Measurements from ENCODE around the gene LRRK1. TPM values are rescaled to one million over a fixed set of nuclear protein-coding genes. Genes with fewer than 3 reads are reported as not detected.

The LRRK1 gene
- polyA plus RNA-seq, 1 of the 3 experiments (the other 2 are of a cell fraction), result 6.9 TPM

DNA sequence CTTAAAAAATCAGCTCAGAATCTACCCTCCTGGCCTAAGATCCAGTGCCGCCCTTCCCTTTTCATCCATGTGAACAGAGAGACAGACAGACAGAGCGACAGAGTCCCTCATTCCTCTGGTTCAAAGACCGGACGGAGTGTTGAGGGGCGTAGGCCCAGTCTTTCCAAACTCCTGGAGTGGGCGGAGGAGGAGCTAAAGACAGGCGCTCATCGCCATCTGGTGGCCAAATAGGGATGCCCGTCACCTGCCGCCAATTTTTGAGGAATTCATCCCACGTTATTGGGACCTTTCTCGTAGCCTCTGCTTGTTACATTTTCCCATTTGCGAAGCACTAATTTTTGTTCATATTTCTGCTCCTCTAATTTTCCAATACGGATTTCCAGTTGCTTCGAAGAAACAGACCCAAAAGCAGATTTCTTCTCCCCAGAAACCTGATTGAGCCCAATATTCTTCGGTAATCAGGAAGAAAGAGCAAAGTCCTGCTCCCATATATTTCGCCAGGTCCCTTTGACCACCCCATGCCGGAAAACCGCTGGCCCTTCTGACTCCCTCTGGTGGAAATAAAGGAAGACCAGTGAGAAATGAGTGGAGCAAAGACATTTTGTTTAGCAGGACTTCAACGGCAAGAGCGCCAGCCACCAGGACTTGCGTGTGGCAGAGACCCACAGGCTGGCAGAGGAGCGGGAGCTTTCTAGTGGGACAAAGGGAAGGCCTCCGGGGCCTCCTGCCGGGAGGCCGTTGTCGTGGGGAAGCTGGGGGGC is 88.0 kb downstream of the LRRK1 start:
- Histone ChIP-seq H3K9me3 (no peaks in the 10 kb centered on the region), H2AFZ (ENCODE audit: low read depth) (no peak overlapping the region; the same call in 1 of the 2 replicates), H3K9ac (no peak overlapping the region), H3K27ac (ENCODE audit: low read depth in 2 of 2, low read length in 1 of 2) (no peak overlapping the region), H3F3A (replicated peaks; ENCODE audit: insufficient read depth) (peaks cover 5% of the 10 kb centered on the region), H3K36me3 (replicated peaks in 1 of 2; ENCODE audit: control insufficient read depth in 1 of 2, insufficient read depth in 2 of 2, low read length in 1 of 2) (no peaks in the 10 kb centered on the region), H3K4me2 (no peak overlapping the region), H3K4me3 (ENCODE audit: low read depth in 2 of 2, low read length in 1 of 2) (no peak overlapping the region; a peak in 1 of 4 replicates), H3K4me1 (ENCODE audit: control insufficient read depth in 1 of 2, insufficient read depth in 2 of 2, low read depth in 1 of 2, low read length in 1 of 2) (peaks cover 0 to 4% of the 10 kb centered on the region in 2 experiments; a peak in 1 of 4 replicates), H3K9me2 (no peaks in the 10 kb centered on the region), H3K79me2 (ENCODE audit: insufficient read depth) (no peaks in the 10 kb centered on the region), H4K20me1 (ENCODE audit: insufficient read depth) (0 out of 2 replicates have a peak, but pooled peaks cover 4% of the 10 kb centered on the region), H3K27me3 (ENCODE audit: insufficient read depth) (no peaks in the 10 kb centered on the region)
- WGBS (ENCODE audit: low lambda C conversion rate), result 43% methylated on average over 22 of the region's 27 CpGs
- CTCF ChIA-PET, result interaction anchor here (0.6 to 5.6 kb wide), 101 partner anchors 9 to 694 kb away, joined by 3 to 156 read pairs (median 6); partner anchors contain the start of genes ADAMTS17, ALDH1A3, ASB7 and CHSY1
- DNase-seq, result peak; percentile 87
- POLR2A ChIA-PET, result interaction anchor here (0.6 to 1.6 kb wide), 3 partner anchors 89 to 238 kb away, joined by 3 to 5 read pairs (median 4); partner anchors contain the start of gene LRRK1
- no peak for TF ChIP-seq ELF1 (IDR thresholded peaks at IDR 0.05)
- no peak for TF ChIP-seq TCF12 (IDR thresholded peaks at IDR 0.05)
- 0 out of 2 replicates have a peak, but pooled peaks have one; percentile 22 for TF ChIP-seq MXI1 (IDR thresholded peaks at IDR 0.05; ENCODE audit: low read depth, low read length)
- TF ChIP-seq, protein P1, sequence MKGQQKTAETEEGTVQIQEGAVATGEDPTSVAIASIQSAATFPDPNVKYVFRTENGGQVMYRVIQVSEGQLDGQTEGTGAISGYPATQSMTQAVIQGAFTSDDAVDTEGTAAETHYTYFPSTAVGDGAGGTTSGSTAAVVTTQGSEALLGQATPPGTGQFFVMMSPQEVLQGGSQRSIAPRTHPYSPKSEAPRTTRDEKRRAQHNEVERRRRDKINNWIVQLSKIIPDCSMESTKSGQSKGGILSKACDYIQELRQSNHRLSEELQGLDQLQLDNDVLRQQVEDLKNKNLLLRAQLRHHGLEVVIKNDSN (IDR thresholded peaks at IDR 0.05; ENCODE audit: borderline replicate concordance, low read depth), result no peak
- TF ChIP-seq GATA2 (CRISPR knock-in tag; IDR thresholded peaks at IDR 0.05), result no peak
- no peak for TF ChIP-seq PBX3 (IDR thresholded peaks at IDR 0.05)
- TF ChIP-seq, protein P2, sequence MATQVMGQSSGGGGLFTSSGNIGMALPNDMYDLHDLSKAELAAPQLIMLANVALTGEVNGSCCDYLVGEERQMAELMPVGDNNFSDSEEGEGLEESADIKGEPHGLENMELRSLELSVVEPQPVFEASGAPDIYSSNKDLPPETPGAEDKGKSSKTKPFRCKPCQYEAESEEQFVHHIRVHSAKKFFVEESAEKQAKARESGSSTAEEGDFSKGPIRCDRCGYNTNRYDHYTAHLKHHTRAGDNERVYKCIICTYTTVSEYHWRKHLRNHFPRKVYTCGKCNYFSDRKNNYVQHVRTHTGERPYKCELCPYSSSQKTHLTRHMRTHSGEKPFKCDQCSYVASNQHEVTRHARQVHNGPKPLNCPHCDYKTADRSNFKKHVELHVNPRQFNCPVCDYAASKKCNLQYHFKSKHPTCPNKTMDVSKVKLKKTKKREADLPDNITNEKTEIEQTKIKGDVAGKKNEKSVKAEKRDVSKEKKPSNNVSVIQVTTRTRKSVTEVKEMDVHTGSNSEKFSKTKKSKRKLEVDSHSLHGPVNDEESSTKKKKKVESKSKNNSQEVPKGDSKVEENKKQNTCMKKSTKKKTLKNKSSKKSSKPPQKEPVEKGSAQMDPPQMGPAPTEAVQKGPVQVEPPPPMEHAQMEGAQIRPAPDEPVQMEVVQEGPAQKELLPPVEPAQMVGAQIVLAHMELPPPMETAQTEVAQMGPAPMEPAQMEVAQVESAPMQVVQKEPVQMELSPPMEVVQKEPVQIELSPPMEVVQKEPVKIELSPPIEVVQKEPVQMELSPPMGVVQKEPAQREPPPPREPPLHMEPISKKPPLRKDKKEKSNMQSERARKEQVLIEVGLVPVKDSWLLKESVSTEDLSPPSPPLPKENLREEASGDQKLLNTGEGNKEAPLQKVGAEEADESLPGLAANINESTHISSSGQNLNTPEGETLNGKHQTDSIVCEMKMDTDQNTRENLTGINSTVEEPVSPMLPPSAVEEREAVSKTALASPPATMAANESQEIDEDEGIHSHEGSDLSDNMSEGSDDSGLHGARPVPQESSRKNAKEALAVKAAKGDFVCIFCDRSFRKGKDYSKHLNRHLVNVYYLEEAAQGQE (IDR thresholded peaks at IDR 0.05; ENCODE audit: low read depth, low read length), result no peak
- no peak for TF ChIP-seq NFIC (IDR thresholded peaks at IDR 0.05; ENCODE audit: borderline replicate concordance)
- no peak for TF ChIP-seq TEAD4 (IDR thresholded peaks at IDR 0.05; ENCODE audit: borderline replicate concordance, insufficient read depth)
- no peak for TF ChIP-seq FOXJ3 (CRISPR knock-in tag; IDR thresholded peaks at IDR 0.05)
- no peak for TF ChIP-seq FOSL2 (IDR thresholded peaks at IDR 0.05; ENCODE audit: borderline replicate concordance, low read depth)
- TF ChIP-seq RXRA (IDR thresholded peaks at IDR 0.05; ENCODE audit: borderline replicate concordance, low read depth), result no peak
- TF ChIP-seq YY1 (IDR thresholded peaks at IDR 0.05; ENCODE audit: low read depth), result no peak
- TF ChIP-seq GABPA (IDR thresholded peaks at IDR 0.05; ENCODE audit: low read depth), result no peak
- no peak for TF ChIP-seq POLR2AphosphoS5 (IDR thresholded peaks at IDR 0.05; ENCODE audit: low read depth, low read length)
- TF ChIP-seq RAD21 (IDR thresholded peaks at IDR 0.05; ENCODE audit: low read length), result peak; percentile 95
- TF ChIP-seq EZH2phosphoT487 (IDR thresholded peaks at IDR 0.05; ENCODE audit: borderline replicate concordance, low read depth), result no peak
- TF ChIP-seq SMC3 (IDR thresholded peaks at IDR 0.05; ENCODE audit: low read depth, low read length), result peak; percentile 94
- TF ChIP-seq, protein P3, sequence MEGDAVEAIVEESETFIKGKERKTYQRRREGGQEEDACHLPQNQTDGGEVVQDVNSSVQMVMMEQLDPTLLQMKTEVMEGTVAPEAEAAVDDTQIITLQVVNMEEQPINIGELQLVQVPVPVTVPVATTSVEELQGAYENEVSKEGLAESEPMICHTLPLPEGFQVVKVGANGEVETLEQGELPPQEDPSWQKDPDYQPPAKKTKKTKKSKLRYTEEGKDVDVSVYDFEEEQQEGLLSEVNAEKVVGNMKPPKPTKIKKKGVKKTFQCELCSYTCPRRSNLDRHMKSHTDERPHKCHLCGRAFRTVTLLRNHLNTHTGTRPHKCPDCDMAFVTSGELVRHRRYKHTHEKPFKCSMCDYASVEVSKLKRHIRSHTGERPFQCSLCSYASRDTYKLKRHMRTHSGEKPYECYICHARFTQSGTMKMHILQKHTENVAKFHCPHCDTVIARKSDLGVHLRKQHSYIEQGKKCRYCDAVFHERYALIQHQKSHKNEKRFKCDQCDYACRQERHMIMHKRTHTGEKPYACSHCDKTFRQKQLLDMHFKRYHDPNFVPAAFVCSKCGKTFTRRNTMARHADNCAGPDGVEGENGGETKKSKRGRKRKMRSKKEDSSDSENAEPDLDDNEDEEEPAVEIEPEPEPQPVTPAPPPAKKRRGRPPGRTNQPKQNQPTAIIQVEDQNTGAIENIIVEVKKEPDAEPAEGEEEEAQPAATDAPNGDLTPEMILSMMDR (IDR thresholded peaks at IDR 0.05), result peak; percentile 93
- peak; percentile 40; the same call in 1 of the 2 replicates for TF ChIP-seq RCOR1 (IDR thresholded peaks at IDR 0.05; ENCODE audit: low read length)
- 0 out of 2 replicates have a peak, but pooled peaks have one; percentile 37 for TF ChIP-seq SIN3A (IDR thresholded peaks at IDR 0.05; ENCODE audit: borderline replicate concordance, low read depth, low read length)
- TF ChIP-seq, protein P4, sequence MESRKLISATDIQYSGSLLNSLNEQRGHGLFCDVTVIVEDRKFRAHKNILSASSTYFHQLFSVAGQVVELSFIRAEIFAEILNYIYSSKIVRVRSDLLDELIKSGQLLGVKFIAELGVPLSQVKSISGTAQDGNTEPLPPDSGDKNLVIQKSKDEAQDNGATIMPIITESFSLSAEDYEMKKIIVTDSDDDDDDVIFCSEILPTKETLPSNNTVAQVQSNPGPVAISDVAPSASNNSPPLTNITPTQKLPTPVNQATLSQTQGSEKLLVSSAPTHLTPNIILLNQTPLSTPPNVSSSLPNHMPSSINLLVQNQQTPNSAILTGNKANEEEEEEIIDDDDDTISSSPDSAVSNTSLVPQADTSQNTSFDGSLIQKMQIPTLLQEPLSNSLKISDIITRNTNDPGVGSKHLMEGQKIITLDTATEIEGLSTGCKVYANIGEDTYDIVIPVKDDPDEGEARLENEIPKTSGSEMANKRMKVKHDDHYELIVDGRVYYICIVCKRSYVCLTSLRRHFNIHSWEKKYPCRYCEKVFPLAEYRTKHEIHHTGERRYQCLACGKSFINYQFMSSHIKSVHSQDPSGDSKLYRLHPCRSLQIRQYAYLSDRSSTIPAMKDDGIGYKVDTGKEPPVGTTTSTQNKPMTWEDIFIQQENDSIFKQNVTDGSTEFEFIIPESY (IDR thresholded peaks at IDR 0.05; ENCODE audit: borderline replicate concordance, low read depth), result no peak
- TF ChIP-seq NRF1 (IDR thresholded peaks at IDR 0.05; ENCODE audit: low read depth, low read length), result no peak
- TF ChIP-seq EP300 (IDR thresholded peaks at IDR 0.05; ENCODE audit: borderline replicate concordance in 1 of 2, low read depth in 1 of 2, low read length in 1 of 2), result no peak
